Liver (tissue), 9 donors: ENCODE data around the gene MPV17. TPM values are rescaled to one million over a fixed set of nuclear protein-coding genes. Genes with fewer than 3 reads are reported as not detected.

Source experiments
- DNase-seq: peaks from one replicate; pipeline ENCODE4 v3.0.0-alpha.2; 2017; ENCODE audit warnings: low spot score
- H3K27ac ChIP-seq, 2 donors: one replicate each; pipeline ENCODE4 v1.7.0; 2013; ENCODE audit warnings: inconsistent platforms in 2 of 2, low read length in 2 of 2, control low read depth in 1 of 2, low read depth in 1 of 2, mild to moderate bottlenecking in 1 of 2
- H3K27me3 ChIP-seq, 4 donors: one replicate each; pipeline versions ENCODE4 v1.6.1 to v1.7.0; 2013; ENCODE audit warnings: low read length in 3 of 4, inconsistent platforms in 1 of 4, mild to moderate bottlenecking in 1 of 4, moderate library complexity in 1 of 4; ENCODE audit not compliant: control insufficient read depth in 4 of 4, insufficient read depth in 4 of 4
- H3K36me3 ChIP-seq, 4 donors: one replicate each; pipeline versions ENCODE4 v1.6.1 to v1.7.0; 2013; ENCODE audit warnings: low read length in 3 of 4, mild to moderate bottlenecking in 3 of 4, low read depth in 1 of 4, moderate library complexity in 1 of 4; ENCODE audit not compliant: control insufficient read depth in 4 of 4, insufficient read depth in 3 of 4
- H3K4me1 ChIP-seq, 4 donors: one replicate each; pipeline versions ENCODE4 v1.6.1 to v1.7.0; 2013; ENCODE audit warnings: low read length in 3 of 4, mild to moderate bottlenecking in 3 of 4, moderate library complexity in 1 of 4; ENCODE audit not compliant: control insufficient read depth in 4 of 4, insufficient read depth in 4 of 4
- H3K4me3 ChIP-seq, 3 donors: one replicate each; pipeline versions ENCODE4 v1.6.1 to v1.7.0; 2013; ENCODE audit warnings: low read length in 3 of 3, control low read depth in 1 of 3, low read depth in 1 of 3, mild to moderate bottlenecking in 1 of 3
- H3K9ac ChIP-seq, 2 donors: one replicate each; pipeline ENCODE4 v1.7.0; 2013; ENCODE audit warnings: low read length in 2 of 2, mild to moderate bottlenecking in 2 of 2, moderate library complexity in 2 of 2, control low read depth in 1 of 2, low read depth in 1 of 2
- H3K9me3 ChIP-seq, 4 donors: one replicate each; pipeline versions ENCODE4 v1.6.1 to v1.7.0; 2013; ENCODE audit warnings: low read length in 3 of 4; ENCODE audit not compliant: control insufficient read depth in 4 of 4
- CTCF ChIP-seq: fragments of 150-350 bp; IDR thresholded peaks from 2 replicates; pipeline ENCODE4 v1.5.1; 2017; ENCODE audit warnings: improper control_type of control experiment, low read depth, low read length; ENCODE audit not compliant: missing input control
- FOXA1 ChIP-seq: IDR thresholded peaks from 2 replicates; pipeline ENCODE4 v1.6.1; 2016; ENCODE audit warnings: antibody characterized with exemption
- FOXA2 ChIP-seq: IDR thresholded peaks from 2 replicates; pipeline ENCODE4 v1.6.1; 2016; ENCODE audit warnings: antibody characterized with exemption
- GABPA ChIP-seq, 2 donors: IDR thresholded peaks in 1 of 2; conservative IDR thresholded peaks in 1 of 2; 2 replicates each; pipeline ENCODE4 v1.6.1; 2016; ENCODE audit warnings: antibody characterized with exemption in 2 of 2, mild to moderate bottlenecking in 1 of 2, moderate library complexity in 1 of 2
- HNF4G ChIP-seq: IDR thresholded peaks from 2 replicates; pipeline ENCODE4 v1.6.1; 2016; ENCODE audit warnings: antibody characterized with exemption
- JUND ChIP-seq, 2 donors: IDR thresholded peaks; 2 replicates each; pipeline ENCODE4 v1.6.1; 2016; ENCODE audit warnings: antibody characterized with exemption in 2 of 2
- MAX ChIP-seq: IDR thresholded peaks from 2 replicates; pipeline ENCODE4 v1.6.1; 2016; ENCODE audit warnings: antibody characterized with exemption
- NR2F2 ChIP-seq: IDR thresholded peaks from 2 replicates; pipeline ENCODE4 v1.6.1; 2016; ENCODE audit warnings: antibody characterized with exemption
- RAD21 ChIP-seq, 2 donors: IDR thresholded peaks; 2 replicates each; pipeline ENCODE4 v1.6.1; 2016; ENCODE audit warnings: antibody characterized with exemption in 2 of 2, mild to moderate bottlenecking in 2 of 2
- REST ChIP-seq: IDR thresholded peaks from 2 replicates; pipeline ENCODE4 v1.6.1; 2016; ENCODE audit warnings: antibody characterized with exemption, mild to moderate bottlenecking
- SP1 ChIP-seq: IDR thresholded peaks from 2 replicates; pipeline ENCODE4 v1.6.1; 2018; ENCODE audit warnings: antibody characterized with exemption, mild to moderate bottlenecking
- TAF1 ChIP-seq: conservative IDR thresholded peaks from 2 replicates; pipeline ENCODE4 v1.6.1; 2016; ENCODE audit warnings: antibody characterized with exemption, mild to moderate bottlenecking
- YY1 ChIP-seq: IDR thresholded peaks from 2 replicates; pipeline ENCODE4 v1.6.1; 2016; ENCODE audit warnings: antibody characterized with exemption, mild to moderate bottlenecking
- ZBTB33 ChIP-seq: IDR thresholded peaks from 2 replicates; pipeline ENCODE4 v1.6.1; 2016; ENCODE audit warnings: antibody characterized with exemption
- WGBS: extraction: QIAGEN DNeasy Blood & Tissue Kit; methylation state at CpG from one replicate; pipeline ENCODE4 v1.1.7; 2013; 5-methylcytosine and 5-hydroxymethylcytosine counted together
- polyA plus RNA-seq, 2 donors: library from polyadenylated mRNA; stranded (reverse) in 1 of 2; unstranded in 1 of 2; fragments of 200-250 nt in 1 of 2; fragments of >200 nt in 1 of 2; fragmentation: Nextera tagmentation in 1 of 2; extraction: Ambion mirVana in 1 of 2; gene quantifications; one replicate each; pipeline versions ENCODE4 v1.2.1 to v1.2.3, GENCODE V29; 2013 to 2015
- total RNA-seq, 2 donors: library from RNA; depleted of rRNA; stranded (reverse); fragments of >200 nt; gene quantifications; one replicate each; pipeline ENCODE4 v1.2.3, GENCODE V29; 2014
- TF ChIP-seq, protein P1 (sequence below): IDR thresholded peaks from 2 replicates; pipeline ENCODE4 v1.6.1; 2016; ENCODE audit warnings: antibody characterized with exemption
- donor health status: healthy.
- donor health status: healthy.
- donor health status: healthy.
- donor health status: healthy.
- donor health status: healthy.

MPV17 gene
- total and polyA plus RNA-seq, 4 donors = 13.9 to 29.6 (median 21.8) TPM

DNA sequence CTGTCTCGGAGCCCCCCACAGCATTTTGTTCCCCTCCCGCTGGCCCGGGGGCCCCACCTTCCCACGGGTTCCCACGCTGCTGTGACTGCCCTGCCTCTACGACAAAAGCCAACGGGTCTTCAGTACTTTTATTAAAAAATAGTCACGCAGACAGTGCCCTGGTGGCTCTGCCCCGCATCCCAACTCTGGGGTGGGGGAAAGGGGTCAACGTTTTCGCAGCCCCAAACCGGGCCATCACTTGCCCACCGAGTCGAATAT, 15.7 kb downstream of the MPV17 start:
- Histone ChIP-seq H3K9ac (no peak overlapping the region), H3K4me3 (no peak overlapping the region), H3K36me3 (peaks cover 0 to 12% (median under 1%) of the 10 kb centered on the region in 4 donors), H3K27ac (no peak overlapping the region), H3K4me1 (peaks cover 3 to 30% (median 11%) of the 10 kb centered on the region in 4 donors), H3K27me3 (peaks cover 0 to 5% (median 1%) of the 10 kb centered on the region in 4 donors), H3K9me3 (no peaks in the 10 kb centered on the region)
- 16% methylated on average over 14 of the region's 14 CpGs for WGBS
- DNase-seq = no peak
- TF ChIP-seq NR2F2 = no peak
- TF ChIP-seq, protein P1, sequence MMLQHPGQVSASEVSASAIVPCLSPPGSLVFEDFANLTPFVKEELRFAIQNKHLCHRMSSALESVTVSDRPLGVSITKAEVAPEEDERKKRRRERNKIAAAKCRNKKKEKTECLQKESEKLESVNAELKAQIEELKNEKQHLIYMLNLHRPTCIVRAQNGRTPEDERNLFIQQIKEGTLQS = no peak
- TF ChIP-seq CTCF = no peak
- no peak for TF ChIP-seq YY1
- no peak for TF ChIP-seq HNF4G
- no peak for TF ChIP-seq GABPA (IDR thresholded peaks at IDR 0.05 in 1 of 2, conservative IDR thresholded peaks at IDR 0.05 in 1 of 2)
- TF ChIP-seq REST = no peak
- TF ChIP-seq FOXA1 = no peak
- TF ChIP-seq SP1 = no peak
- TF ChIP-seq TAF1 = no peak
- no peak for TF ChIP-seq FOXA2
- TF ChIP-seq MAX = no peak

DNA sequence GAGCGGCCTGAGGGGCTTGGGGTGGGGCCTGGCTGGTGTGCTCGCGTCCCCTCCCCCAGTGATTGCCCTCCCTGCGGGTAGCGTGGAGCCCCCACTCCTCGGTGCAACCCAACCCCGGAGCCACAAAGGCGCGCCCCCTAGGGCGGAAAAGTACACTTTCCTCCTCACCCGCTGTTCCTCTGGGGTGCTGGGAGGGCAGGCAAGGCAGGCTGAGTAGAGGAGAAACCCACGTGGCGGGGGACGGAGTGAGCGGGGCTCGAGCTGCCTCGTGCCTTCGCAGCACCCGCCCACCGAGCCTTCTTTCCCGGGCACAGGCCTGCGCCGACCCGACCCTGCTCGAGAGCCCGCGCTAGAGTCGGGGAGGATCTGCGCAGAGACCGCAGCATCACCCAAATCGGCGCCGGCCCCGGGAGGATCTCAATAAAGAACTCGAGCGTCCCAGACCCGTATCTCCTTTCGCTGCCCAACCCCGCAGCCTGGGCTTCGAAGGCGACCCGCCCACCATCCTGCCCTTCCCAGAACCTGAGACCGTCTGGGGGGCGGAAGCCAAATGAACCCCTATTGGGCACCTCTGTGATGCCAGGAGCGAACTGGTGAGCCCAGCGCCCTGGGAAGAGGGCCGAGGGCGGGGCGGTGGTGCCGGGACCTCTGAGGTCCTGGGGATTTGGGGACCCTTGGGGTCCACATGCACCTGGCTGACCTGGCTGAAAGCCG, 16.2 kb downstream of the MPV17 start:
- H3K27me3 ChIP-seq = peaks cover 0 to 5% (median 1%) of the 10 kb centered on the region in 4 donors
- WGBS = 12% methylated on average over 51 of the region's 51 CpGs
- no peak for DNase-seq
- H3K9ac ChIP-seq = no peak overlapping the region
- no peak overlapping the region for H3K4me3 ChIP-seq
- H3K36me3 ChIP-seq = peaks cover 0 to 11% (median under 1%) of the 10 kb centered on the region in 4 donors
- H3K27ac ChIP-seq = no peak overlapping the region
- no peaks in the 10 kb centered on the region for H3K9me3 ChIP-seq
- H3K4me1 ChIP-seq = peaks cover 3 to 30% (median 11%) of the 10 kb centered on the region in 4 donors
- TF ChIP-seq ZBTB33 = no peak
- no peak for TF ChIP-seq JUND (IDR thresholded peaks at IDR 0.05)
- no peak for TF ChIP-seq MAX
- TF ChIP-seq TAF1 = no peak
- TF ChIP-seq YY1 = no peak
- TF ChIP-seq NR2F2 = no peak
- no peak for TF ChIP-seq RAD21 (IDR thresholded peaks at IDR 0.05)
- TF ChIP-seq GABPA (IDR thresholded peaks at IDR 0.05 in 1 of 2, conservative IDR thresholded peaks at IDR 0.05 in 1 of 2) = no peak
- no peak for TF ChIP-seq CTCF
- no peak for TF ChIP-seq FOXA1
- no peak for TF ChIP-seq HNF4G
- TF ChIP-seq REST = no peak
- no peak for TF ChIP-seq SP1
- TF ChIP-seq, protein P1 = no peak
